HL-60/S4 treated with retinoic acid at 250 ng/mL for 4 days and 3 days (cell line): ENCODE results near the gene KCNK1.
"Not testable (repeated sequence)": the region's sequence is repeated elsewhere in the genome, so short reads cannot be mapped to it uniquely, and the experiment has no call there.

Source experiments
- in situ Hi-C: fragments of 300-500 bp; cut with MboI; formaldehyde crosslinking; loops from 2 replicates; pipeline ENCODE4 v1.7.0; 2022; ENCODE audit warnings: low sequenced_read_pairs

Gene KCNK1

DNA sequence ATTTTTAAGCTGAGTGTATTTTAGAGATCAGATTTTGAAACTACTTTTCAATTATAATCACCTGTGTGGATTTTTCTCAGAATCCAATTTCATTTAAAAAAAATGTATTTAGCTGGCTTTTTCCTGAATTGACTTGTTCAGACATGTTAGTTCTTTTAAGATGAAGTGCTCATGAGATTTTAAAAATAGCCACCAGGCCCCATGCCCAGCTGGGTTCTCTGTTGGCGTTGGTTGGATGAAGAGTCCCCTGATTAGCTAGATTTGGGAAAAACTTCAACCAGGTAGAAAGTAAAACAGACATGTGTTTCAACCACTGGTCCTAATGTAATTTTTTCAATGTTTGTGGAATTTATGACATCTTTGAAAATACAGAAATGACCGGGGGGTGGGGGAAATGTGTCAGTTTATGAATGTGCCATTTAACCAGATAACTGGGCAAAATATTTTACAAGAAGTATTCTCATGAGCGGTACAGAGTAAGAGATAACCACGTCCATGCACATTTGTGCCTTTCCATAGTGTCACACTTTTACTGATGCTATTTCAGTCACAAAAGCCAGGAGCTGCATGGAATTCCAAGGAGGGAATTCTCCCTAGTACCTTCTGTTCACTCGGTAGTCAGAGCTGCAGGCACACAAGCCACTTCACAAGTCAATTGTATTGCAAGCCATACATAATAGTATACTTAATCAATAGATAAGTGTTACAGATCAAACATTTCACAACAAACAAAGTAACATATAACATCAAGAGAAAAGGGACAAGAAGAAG, 51.1 kb downstream of the KCNK1 start:
- in situ Hi-C loops, result no loop called here

DNA sequence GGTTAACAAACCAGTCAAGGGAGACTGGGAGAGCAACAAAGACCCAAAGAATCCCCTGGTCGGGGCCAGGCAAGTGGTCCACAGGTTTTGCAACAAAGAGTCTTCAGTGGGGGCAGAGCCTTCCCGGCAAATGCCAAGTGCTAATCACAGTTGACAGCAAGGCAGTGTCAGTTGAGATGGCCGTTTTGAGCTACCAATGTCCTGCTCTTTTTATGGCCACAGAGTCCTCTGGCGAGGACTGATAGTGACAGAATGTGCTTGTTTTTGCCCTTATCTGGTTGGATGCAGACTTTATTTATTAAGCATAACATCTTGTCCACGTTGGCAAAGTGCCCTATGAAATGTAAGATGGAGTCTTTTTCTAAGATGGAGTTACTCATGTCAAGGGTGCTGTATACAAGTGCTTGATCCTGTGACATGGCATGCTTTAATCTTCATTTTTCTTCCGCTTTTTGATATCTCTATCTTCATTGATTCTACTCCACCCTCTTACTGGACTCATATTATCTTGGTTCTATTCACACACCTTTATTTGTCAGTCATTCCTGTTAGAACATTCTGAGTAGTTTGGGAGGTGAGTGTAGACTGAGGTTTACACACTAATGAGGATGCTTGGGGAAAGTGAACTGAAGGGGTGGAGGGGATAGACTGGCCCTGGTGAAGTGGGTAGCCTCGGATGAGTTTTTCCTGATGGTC, 51.8 kb downstream of the KCNK1 start:
- in situ Hi-C loops, result no loop called here

DNA sequence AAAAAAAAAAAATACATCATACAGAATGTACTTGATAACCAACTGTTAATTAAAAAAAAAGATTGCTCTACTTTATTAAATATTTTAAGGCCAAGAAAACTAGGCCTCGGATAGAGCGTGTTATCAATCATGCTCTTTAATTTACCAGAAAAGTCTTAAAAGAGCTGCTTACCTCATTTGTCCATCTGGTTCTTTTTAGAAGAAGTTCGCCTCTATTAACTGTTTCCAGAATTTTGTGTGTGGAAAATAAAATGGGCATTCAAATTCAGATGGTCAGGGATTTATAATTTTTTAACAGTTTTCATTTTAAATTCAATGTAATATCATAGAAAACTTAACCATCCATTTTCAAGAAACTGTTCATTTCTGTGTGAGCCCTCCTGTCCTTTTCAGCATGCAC, 53.8 kb downstream of the KCNK1 start:
- in situ Hi-C loops, result no loop called here

DNA sequence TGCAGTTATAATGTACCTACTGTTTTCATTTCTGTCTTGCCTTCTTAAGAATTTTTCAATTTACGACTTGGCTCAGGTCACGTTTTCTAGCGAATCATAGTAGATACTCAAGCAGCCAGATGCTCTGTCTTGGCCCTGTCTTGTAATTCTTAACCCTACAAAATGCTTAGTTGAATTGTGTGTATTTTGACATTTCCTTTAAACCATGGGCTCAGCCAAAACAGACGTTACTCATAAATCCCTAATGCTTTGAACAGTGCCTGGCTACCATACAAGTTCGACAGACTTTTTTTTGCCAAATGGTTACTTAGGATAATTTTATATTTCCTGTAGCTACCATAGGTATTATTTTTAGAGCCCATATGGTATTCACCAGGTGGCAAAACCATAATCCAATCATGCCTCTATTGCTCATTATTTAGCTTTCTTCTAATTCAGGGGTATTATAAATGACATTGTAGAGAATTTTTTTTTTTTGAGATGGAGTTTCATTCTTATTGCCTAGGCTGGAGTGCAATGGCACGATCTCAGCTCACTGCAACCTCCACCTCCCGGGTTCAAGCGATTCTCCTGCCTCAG, 54.3 kb downstream of the KCNK1 start:
- in situ Hi-C loops, result no loop called here

- in situ Hi-C loops, result no loop called here
These were observed 54.9 kb downstream of the KCNK1 start for GRCh38 chr1:233668725-233669294.

- in situ Hi-C loops, result not testable (repeated sequence)
These were observed 56.5 kb downstream of the KCNK1 start for GRCh38 chr1:233670363-233670762.

DNA sequence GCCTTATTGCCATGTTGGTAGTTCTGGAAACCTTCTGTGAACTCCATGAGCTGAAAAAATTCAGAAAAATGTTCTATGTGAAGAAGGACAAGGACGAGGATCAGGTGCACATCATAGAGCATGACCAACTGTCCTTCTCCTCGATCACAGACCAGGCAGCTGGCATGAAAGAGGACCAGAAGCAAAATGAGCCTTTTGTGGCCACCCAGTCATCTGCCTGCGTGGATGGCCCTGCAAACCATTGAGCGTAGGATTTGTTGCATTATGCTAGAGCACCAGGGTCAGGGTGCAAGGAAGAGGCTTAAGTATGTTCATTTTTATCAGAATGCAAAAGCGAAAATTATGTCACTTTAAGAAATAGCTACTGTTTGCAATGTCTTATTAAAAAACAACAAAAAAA, 57.4 kb downstream of the KCNK1 start:
- in situ Hi-C loops, result no loop called here

DNA sequence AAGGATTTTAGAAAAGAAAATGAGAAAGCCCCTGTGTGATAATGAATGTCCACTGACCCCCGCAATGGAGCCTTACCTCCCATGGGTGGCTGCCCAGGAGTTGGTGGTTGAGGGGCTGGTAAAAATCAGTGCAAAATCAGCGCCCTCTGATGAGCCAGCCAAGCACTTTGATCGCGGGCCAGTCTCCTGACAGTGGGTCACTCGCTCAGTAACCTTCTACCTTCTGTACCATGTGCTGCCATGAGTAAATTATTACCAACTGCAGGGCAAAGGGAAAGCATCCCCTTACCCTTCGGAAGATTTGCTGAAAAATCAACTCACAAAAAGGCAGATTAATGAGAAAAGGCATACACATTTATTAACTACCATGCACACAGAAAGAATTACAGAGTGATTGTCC, 58.8 kb downstream of the KCNK1 start:
- in situ Hi-C loops, result no loop called here

GRCh38 chr1:233673261-233673946, 59.5 kb downstream of the KCNK1 start:
- in situ Hi-C loops, result no loop called here

DNA sequence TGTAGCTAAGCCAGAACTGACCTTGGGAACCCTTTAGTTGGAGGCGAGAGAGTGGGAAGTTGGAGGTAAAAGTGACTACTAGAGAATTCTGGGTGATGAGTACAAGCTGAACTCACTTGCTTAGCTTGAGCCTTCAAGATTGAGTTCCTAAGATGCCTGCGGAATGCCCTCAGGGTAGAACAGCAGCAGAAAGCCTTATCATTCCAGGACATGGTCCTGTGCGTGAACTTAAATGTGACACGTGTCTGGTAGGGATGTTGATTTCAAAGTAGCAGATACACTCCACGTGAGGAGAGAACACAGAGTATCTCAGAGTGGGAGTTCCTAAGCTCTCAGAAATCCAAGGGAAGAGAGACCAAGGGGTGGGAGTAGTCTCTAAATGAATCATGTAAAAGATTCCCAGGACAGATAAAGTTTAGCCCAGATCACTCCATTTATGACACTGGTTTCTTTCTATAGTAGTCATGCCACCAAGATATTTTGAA, 60.1 kb downstream of the KCNK1 start:
- in situ Hi-C loops, result no loop called here

GRCh38 chr1:233675446-233675845, 61.5 kb downstream of the KCNK1 start:
- in situ Hi-C loops, result no loop called here

DNA sequence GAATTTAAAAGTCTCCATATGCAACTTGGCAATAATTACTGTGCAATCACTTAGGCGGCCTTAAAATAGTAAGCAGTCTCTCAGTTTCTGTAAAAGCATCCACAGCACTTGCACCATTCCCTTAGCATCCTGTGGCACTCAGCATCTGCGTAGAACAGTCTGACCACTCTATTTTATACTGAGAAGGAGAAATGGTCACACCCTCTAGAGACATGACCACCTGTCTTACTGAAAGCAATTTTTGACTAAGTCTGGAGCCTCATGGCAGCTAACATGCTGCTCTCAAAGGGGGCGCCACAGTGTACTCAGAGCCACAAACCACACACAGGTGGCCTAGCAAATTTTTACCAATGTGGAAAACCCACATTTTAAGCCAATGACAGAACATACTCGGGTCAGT, 62.0 kb downstream of the KCNK1 start:
- in situ Hi-C loops, result no loop called here

DNA sequence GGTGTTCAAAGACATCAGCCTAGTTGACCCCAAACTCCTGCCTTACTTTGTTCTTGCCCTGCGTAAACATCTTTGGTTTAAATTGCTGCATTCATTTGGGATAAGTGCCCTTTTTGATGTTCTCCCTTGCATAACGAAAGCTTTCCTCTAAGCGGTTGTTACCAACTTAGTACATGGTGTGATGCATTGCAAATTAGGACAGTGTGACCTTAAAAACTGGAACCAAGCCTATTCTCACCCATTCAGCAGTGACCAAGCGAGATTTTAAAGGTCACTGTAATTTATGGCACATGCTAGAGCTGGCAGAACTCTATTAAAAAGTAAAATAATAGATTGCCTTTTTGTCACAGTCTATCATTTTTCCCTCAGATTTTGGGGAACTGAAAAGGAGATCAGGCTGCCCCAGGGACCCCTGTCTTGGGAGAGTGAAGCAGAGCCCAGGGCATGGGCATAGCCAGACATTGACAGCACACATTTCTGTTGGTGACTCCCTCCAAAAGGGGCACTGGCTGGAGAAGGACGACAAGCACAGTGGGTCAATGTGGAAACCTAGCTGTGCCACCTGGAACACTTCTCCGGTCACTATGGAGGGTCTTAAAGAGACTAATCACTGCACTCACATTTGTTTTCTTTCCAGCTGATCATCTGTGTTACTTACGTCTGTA, 63.9 kb downstream of the KCNK1 start:
- in situ Hi-C loops, result no loop called here

GRCh38 chr1:233679030-233679429, 65.1 kb downstream of the KCNK1 start:
- in situ Hi-C loops, result no loop called here

GRCh38 chr1:233679591-233680373, 65.9 kb downstream of the KCNK1 start:
- in situ Hi-C loops, result no loop called here

DNA sequence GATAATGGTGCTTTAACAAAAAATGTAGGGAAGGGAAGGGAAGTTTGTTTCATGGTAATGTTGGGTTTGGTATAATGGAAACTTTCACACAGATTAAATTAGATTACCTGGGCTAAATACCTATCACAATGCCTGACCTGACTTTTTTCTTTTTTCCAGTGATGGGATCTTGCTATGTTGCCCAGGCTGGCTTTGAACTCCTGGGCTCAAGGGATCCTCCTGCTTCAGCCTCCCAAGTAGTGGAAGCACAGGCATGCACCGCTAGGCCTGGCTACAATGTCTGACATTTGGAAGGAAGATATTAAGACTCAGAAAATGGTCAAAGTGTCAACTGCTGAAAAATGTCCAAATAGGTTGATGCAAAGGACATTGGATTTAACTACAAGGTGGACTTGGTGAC, 67.4 kb downstream of the KCNK1 start:
- in situ Hi-C loops, result no loop called here

DNA sequence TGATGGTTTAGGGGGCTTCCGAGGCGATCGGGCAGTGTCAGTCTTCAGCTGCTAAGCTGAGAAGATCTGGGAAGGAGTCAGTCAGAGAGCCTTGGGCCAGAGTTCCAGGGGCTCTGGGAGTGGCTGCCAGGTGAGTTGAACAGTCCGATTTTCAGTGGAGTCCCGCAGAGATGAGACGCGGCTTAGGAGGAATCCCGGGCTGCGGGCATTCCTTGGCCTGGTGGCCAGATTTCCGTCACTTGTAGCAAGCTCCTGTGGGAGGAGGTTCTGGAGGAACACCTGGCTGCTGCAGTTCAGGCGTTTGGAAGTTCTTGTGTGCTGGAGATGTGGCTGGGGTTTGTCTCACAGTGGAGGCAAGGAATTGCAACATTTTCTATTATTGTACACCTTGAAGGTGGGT, 72.7 kb downstream of the KCNK1 start:
- in situ Hi-C loops, result not testable (repeated sequence)

DNA sequence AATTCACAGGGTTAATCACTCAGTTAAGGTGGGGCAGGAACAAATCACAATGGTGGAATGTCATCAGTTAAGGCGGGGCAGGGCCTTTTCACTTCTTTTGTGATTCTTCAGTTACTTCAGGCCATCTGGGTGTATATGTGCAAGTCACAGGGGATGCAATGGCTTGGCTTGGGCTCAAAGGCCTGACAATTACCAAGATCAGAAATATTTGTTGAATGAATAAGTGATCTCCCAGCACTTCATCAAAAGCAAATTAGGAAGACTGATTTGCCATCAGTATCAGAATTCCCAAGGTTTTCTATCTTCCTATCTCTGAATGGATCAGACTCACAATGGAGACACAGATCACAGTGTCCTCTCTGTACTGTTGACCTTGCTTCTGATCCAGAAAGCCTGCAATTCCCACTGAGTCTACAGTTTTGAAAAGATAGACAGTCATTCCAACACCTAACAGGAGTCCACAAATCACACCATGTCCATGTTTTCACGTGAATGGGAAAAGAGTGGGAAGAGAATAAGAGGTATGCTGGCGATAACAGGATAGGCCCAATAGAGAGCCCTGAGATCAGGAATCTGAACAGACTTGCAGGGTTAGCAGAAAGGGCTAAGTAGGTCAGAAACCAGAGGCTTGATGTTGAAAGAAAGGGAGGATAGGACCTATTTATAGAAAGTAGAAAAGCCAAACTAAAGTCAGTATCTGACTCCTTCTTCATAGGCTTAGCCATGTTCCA, 75.3 kb downstream of the KCNK1 start:
- in situ Hi-C loops, result no loop called here

- in situ Hi-C loops, result no loop called here
These were observed 75.9 kb downstream of the KCNK1 start for GRCh38 chr1:233689748-233690254.
